H1 (cell line): ENCODE measurements around the gene CKS1B.
A peak's percentile ranks its signal among the peaks of the same experiment; 100 is the strongest.

Experiments used
- CTCF ChIP-seq, 3 experiments: IDR thresholded peaks; 1 replicate in 2 of 3; 2 replicates in 1 of 3; pipeline versions ENCODE4 v1.5.1 to v1.6.1; 2011; ENCODE audit warnings: low read length in 3 of 3, mild to moderate bottlenecking in 3 of 3, inconsistent platforms in 2 of 3, low read depth in 1 of 3, moderate library complexity in 1 of 3; ENCODE audit not compliant: insufficient read depth in 1 of 3; ENCODE audit errors: control extremely low read depth in 1 of 3
- EP300 ChIP-seq, 2 experiments: IDR thresholded peaks; 1 replicate in 1 of 2; 2 replicates in 1 of 2; pipeline ENCODE4 v1.6.1; 2011 to 2012; ENCODE audit warnings: low read depth in 2 of 2, low read length in 2 of 2, mild to moderate bottlenecking in 2 of 2, borderline replicate concordance in 1 of 2, inconsistent platforms in 1 of 2, moderate library complexity in 1 of 2
- EZH2 ChIP-seq: fragments of 200-600 bp; sonication (generic); IDR thresholded peaks from 2 replicates; pipeline ENCODE4 v1.7.1; 2012; ENCODE audit warnings: low read depth, mild to moderate bottlenecking, moderate library complexity, low read length, inconsistent platforms; ENCODE audit not compliant: severe bottlenecking
- POLR2A ChIP-seq, 2 experiments: IDR thresholded peaks; 1 replicate in 1 of 2; 2 replicates in 1 of 2; pipeline ENCODE4 v1.6.1; 2011; ENCODE audit warnings: low read depth in 2 of 2, low read length in 2 of 2, mild to moderate bottlenecking in 2 of 2; ENCODE audit errors: control extremely low read depth in 1 of 2
- RXRA ChIP-seq: IDR thresholded peaks from 2 replicates; pipeline ENCODE4 v1.6.1; 2011; ENCODE audit warnings: low read depth, mild to moderate bottlenecking, low read length, moderate library complexity; ENCODE audit not compliant: insufficient read depth
- SP2 ChIP-seq: IDR thresholded peaks from 2 replicates; pipeline ENCODE4 v1.6.1; 2012; ENCODE audit warnings: mild to moderate bottlenecking, low read length, inconsistent platforms
- TAF1 ChIP-seq: IDR thresholded peaks from 2 replicates; pipeline ENCODE4 v1.6.1; 2011; ENCODE audit warnings: mild to moderate bottlenecking, low read depth, low read length
- USF2 ChIP-seq: IDR thresholded peaks from 2 replicates; pipeline ENCODE4 v1.6.1; 2011; ENCODE audit warnings: low read length, improper control_type of control experiment
- YY1 ChIP-seq: IDR thresholded peaks from 2 replicates; pipeline ENCODE4 v1.6.1; 2011; ENCODE audit warnings: low read depth, mild to moderate bottlenecking, low read length
- ZNF274 ChIP-seq: IDR thresholded peaks from 2 replicates; pipeline ENCODE4 v1.7.0; 2012; ENCODE audit warnings: low read length, borderline replicate concordance; ENCODE audit errors: extremely low read depth

GRCh38 chr1:154989195-154989860 lies 14.8 kb downstream of the CKS1B start:
- no peak for TF ChIP-seq USF2
- TF ChIP-seq EZH2 = no peak
- no peak for TF ChIP-seq CTCF (IDR thresholded peaks at IDR 0.05; ENCODE audit: control extremely low read depth in 1 of 3, insufficient read depth in 1 of 3, low read depth in 1 of 3, low read length in 3 of 3)
- TF ChIP-seq SP2 = no peak
- TF ChIP-seq EP300 (IDR thresholded peaks at IDR 0.05; ENCODE audit: borderline replicate concordance in 1 of 2, low read depth in 2 of 2, low read length in 2 of 2) = no peak
- peak in 1 of 2 experiments; percentile 15; a peak in 1 of 3 replicates for TF ChIP-seq POLR2A (IDR thresholded peaks at IDR 0.05; ENCODE audit: control extremely low read depth in 1 of 2, low read depth in 2 of 2, low read length in 2 of 2)
- no peak for TF ChIP-seq RXRA
- no peak for TF ChIP-seq ZNF274
- TF ChIP-seq TAF1 = no peak
- TF ChIP-seq YY1 = no peak
